Femur (tissue), 1 donor: ENCODE results near the gene PGM2L1.

Experiments
- DNase-seq: peaks from one replicate; pipeline ENCODE4 v3.0.0-alpha.2; 2017

PGM2L1 gene

GRCh38 chr11:74288161-74288560 is 110.1 kb downstream of the PGM2L1 start:
- DNase-seq, result no peak

GRCh38 chr11:74284466-74284865 is 113.8 kb downstream of the PGM2L1 start:
- DNase-seq, result no peak

- no peak for DNase-seq
These were observed 114.6 kb downstream of the PGM2L1 start for GRCh38 chr11:74283580-74284180.

GRCh38 chr11:74282914-74283371 is 115.3 kb downstream of the PGM2L1 start:
- DNase-seq, result no peak

GRCh38 chr11:74282421-74282820 is 115.8 kb downstream of the PGM2L1 start:
- DNase-seq, result no peak

- no peak for DNase-seq
These were observed 117.7 kb downstream of the PGM2L1 start for GRCh38 chr11:74280494-74280893.
